Mucosa of rectum (tissue), 2 donors: Measurements from ENCODE around the gene BMPR1B.

Source experiments
- H3K27ac ChIP-seq, 2 donors: one replicate each; pipeline ENCODE4 v1.7.0; 2013; ENCODE audit warnings: inconsistent platforms in 2 of 2, low read depth in 2 of 2, low read length in 2 of 2
- H3K27me3 ChIP-seq, 2 donors: one replicate each; pipeline ENCODE4 v1.7.0; 2013; ENCODE audit warnings: low read length in 2 of 2; ENCODE audit not compliant: control insufficient read depth in 2 of 2, insufficient read depth in 2 of 2
- H3K36me3 ChIP-seq, 2 donors: one replicate each; pipeline ENCODE4 v1.7.0; 2013; ENCODE audit warnings: low read length in 2 of 2; ENCODE audit not compliant: control insufficient read depth in 2 of 2, insufficient read depth in 2 of 2
- H3K4me1 ChIP-seq, 2 donors: one replicate each; pipeline ENCODE4 v1.7.0; 2013; ENCODE audit warnings: low read length in 2 of 2, mild to moderate bottlenecking in 1 of 2; ENCODE audit not compliant: control insufficient read depth in 2 of 2, insufficient read depth in 2 of 2
- H3K4me3 ChIP-seq, 2 donors: one replicate each; pipeline ENCODE4 v1.7.0; 2013; ENCODE audit warnings: low read length in 2 of 2
- H3K9ac ChIP-seq, 2 donors: one replicate each; pipeline ENCODE4 v1.7.0; 2013; ENCODE audit warnings: low read length in 2 of 2, low read depth in 1 of 2, mild to moderate bottlenecking in 1 of 2
- H3K9me3 ChIP-seq, 2 donors: one replicate each; pipeline ENCODE4 v1.7.0; 2013; ENCODE audit warnings: low read length in 2 of 2; ENCODE audit not compliant: control insufficient read depth in 2 of 2
- donor health status: healthy.
- donor health status: Normal muscosa, but diverticular disease.

The BMPR1B gene

GRCh38 chr4:95027905-95028618 lies 270.3 kb downstream of the BMPR1B start:
- no peak overlapping the region for H3K4me3 ChIP-seq

GRCh38 chr4:95038791-95039190 lies 281.0 kb downstream of the BMPR1B start:
- Histone ChIP-seq H3K9ac (no peak overlapping the region), H3K4me1 (no peaks in the 10 kb centered on the region), H3K4me3 (no peak overlapping the region), H3K9me3 (no peaks in the 10 kb centered on the region), H3K27ac (no peak overlapping the region), H3K27me3 (no peaks in the 10 kb centered on the region), H3K36me3 (no peaks in the 10 kb centered on the region)

More at GRCh38 chr4:95027905-95028618, 270.3 kb downstream of the BMPR1B start:
- Histone ChIP-seq H3K27me3 (no peaks in the 10 kb centered on the region), H3K36me3 (no peaks in the 10 kb centered on the region), H3K4me1 (no peaks in the 10 kb centered on the region), H3K27ac (no peak overlapping the region), H3K9me3 (no peaks in the 10 kb centered on the region), H3K9ac (no peak overlapping the region)

DNA sequence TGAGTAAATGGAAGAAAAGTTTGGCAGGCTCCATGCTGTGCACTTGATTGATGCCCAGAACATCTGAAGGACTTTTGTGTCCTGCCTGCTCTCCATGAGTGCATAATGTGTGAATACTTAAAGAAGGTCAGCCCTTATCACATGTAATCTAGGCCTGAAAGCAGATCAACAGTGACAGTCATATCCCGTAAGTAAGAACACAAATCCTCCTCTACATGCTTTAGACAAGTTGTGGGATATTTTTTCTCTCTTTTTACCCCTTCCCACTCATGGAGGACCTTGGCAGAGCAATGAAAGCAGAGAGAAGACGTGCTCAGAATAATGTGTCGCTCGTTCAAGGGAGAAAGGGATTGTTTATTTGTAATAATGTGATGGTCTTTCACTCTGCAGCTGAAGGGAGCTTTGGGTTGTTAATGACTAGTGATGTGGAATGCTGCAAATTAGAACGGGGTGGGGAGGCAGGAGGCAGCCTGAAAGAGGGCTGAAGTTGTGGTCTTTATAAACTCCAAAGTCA lies 286.6 kb downstream of the BMPR1B start:
- H3K4me3 ChIP-seq = no peak overlapping the region
- H3K4me1 ChIP-seq = no peaks in the 10 kb centered on the region
- H3K27ac ChIP-seq = no peak overlapping the region
- no peaks in the 10 kb centered on the region for H3K27me3 ChIP-seq
- H3K9me3 ChIP-seq = no peaks in the 10 kb centered on the region
- H3K9ac ChIP-seq = no peak overlapping the region
- no peaks in the 10 kb centered on the region for H3K36me3 ChIP-seq

DNA sequence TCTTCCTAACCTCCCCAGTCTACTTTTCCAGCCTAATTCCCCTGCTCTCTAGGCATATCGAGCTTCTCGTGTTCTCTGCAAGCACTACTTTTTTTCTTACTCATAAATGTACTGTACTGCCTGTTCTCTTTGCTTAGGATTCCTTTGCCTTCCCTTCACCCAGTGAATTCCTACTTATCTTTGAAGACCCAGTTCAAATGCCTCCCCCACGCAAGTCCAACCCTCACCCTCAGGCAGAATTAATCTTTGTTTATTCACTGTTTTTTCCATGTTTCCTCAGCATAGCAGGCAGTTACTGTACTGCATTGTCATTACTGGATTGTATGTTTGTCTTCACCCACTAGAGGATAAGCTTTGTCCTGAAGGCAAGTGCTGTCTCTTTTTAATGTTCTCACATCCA lies 287.7 kb downstream of the BMPR1B start:
- Histone ChIP-seq H3K27ac (no peak overlapping the region), H3K4me3 (no peak overlapping the region), H3K9ac (no peak overlapping the region), H3K9me3 (no peaks in the 10 kb centered on the region), H3K27me3 (no peaks in the 10 kb centered on the region), H3K36me3 (no peaks in the 10 kb centered on the region), H3K4me1 (no peaks in the 10 kb centered on the region)

DNA sequence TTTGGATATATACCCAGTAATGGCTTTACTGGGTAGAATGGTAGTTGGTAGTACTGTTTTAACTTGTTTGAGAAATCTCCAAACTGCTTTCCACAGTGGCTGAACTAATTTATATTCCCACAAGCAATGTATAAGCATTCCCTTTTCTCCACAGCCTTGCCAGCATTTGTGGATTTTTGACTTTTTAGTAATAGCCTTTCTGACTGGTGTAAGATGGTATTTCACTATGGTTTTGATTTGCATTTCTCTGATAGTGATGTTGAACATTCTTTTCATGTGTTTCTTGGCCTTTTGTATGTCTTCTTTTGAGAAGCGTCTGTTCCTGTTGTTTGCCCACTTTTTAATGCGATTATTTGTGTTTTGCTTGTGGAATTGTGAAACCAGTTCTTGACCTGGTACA lies 290.5 kb downstream of the BMPR1B start:
- Histone ChIP-seq H3K9me3 (no peaks in the 10 kb centered on the region), H3K4me1 (no peaks in the 10 kb centered on the region), H3K4me3 (no peak overlapping the region), H3K36me3 (no peaks in the 10 kb centered on the region), H3K27ac (no peak overlapping the region), H3K9ac (no peak overlapping the region), H3K27me3 (no peaks in the 10 kb centered on the region)

GRCh38 chr4:95049551-95050233 lies 291.9 kb downstream of the BMPR1B start:
- Histone ChIP-seq H3K36me3 (no peaks in the 10 kb centered on the region), H3K4me3 (no peak overlapping the region)

GRCh38 chr4:95050980-95051701 lies 293.4 kb downstream of the BMPR1B start:
- Histone ChIP-seq H3K4me3 (no peak overlapping the region), H3K36me3 (no peaks in the 10 kb centered on the region), H3K27me3 (no peaks in the 10 kb centered on the region), H3K4me1 (no peaks in the 10 kb centered on the region), H3K27ac (no peak overlapping the region), H3K9me3 (no peaks in the 10 kb centered on the region), H3K9ac (no peak overlapping the region)

More at GRCh38 chr4:95049551-95050233, 291.9 kb downstream of the BMPR1B start:
- Histone ChIP-seq H3K9me3 (no peaks in the 10 kb centered on the region), H3K27ac (no peak overlapping the region), H3K27me3 (no peaks in the 10 kb centered on the region), H3K4me1 (no peaks in the 10 kb centered on the region), H3K9ac (no peak overlapping the region)

DNA sequence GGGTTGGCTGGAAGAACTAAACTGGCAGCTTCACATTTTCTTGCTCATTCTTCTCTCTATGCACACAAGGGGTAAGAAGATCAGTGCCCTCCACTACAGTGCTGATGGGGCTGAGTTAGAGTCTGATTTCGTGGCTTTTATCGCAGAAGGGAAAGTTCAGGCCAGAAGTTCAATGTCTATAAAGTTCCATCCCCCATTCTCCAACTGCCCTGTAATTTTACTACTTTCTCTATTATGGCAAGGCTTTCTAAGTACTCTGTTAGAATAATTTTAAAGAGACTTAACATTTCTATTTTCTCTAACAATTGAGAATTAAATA lies 293.9 kb downstream of the BMPR1B start:
- no peaks in the 10 kb centered on the region for H3K9me3 ChIP-seq
- H3K27me3 ChIP-seq = no peaks in the 10 kb centered on the region
- H3K27ac ChIP-seq = no peak overlapping the region
- H3K36me3 ChIP-seq = no peaks in the 10 kb centered on the region
- no peak overlapping the region for H3K4me3 ChIP-seq
- H3K9ac ChIP-seq = no peak overlapping the region
- H3K4me1 ChIP-seq = no peaks in the 10 kb centered on the region

GRCh38 chr4:95058991-95059390 lies 301.2 kb downstream of the BMPR1B start:
- Histone ChIP-seq H3K27ac (no peak overlapping the region), H3K9ac (no peak overlapping the region), H3K36me3 (no peaks in the 10 kb centered on the region), H3K4me1 (no peaks in the 10 kb centered on the region), H3K4me3 (no peak overlapping the region), H3K27me3 (no peaks in the 10 kb centered on the region), H3K9me3 (no peaks in the 10 kb centered on the region)

- no peaks in the 10 kb centered on the region for H3K4me1 ChIP-seq
- H3K27ac ChIP-seq = no peak overlapping the region
Measured at GRCh38 chr4:95059663-95060062, 301.9 kb downstream of the BMPR1B start.

More at GRCh38 chr4:95059663-95060062, 301.9 kb downstream of the BMPR1B start:
- Histone ChIP-seq H3K9me3 (no peaks in the 10 kb centered on the region), H3K9ac (no peak overlapping the region), H3K4me3 (no peak overlapping the region), H3K27me3 (no peaks in the 10 kb centered on the region), H3K36me3 (no peaks in the 10 kb centered on the region)
